ENCODE results near the gene HIPK2.

DNA sequence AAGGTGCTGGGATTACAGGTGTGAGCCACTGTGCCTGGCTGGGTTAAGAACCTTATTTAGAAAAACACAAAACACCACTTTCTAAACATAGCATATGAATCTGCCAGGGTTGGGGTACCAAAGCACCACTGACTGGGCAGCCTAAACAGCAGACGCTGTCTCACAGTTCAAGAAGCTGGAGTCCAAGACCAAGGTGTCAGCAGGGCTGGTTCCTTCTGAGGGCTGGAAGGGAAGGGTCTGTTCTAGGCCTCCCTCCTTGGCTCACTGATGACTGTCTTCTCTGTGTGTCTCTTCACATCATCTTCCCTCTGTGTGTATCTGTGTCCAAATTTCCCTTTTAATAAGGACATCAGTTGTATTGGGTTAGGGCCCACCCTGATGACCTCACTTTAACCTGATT, 49.6 kb downstream of the HIPK2 start:
- TF ChIP-seq POLR2A (IDR thresholded peaks at IDR 0.05) (no peak), EP300 (IDR thresholded peaks at IDR 0.05) (no peak)
